Spleen (tissue), 11 donors: ENCODE measurements around the gene KITLG. TPM values are rescaled to one million over a fixed set of nuclear protein-coding genes. Genes with fewer than 3 reads are reported as not detected.

Experiments used
- DNase-seq: peaks from one replicate; pipeline ENCODE4 v3.0.0-alpha.2; 2020
- H3K27ac ChIP-seq, 8 donors: fragments of 200-600 bp; sonication (generic) in 7 of 8; 1 replicate in 4 of 8; 2 replicates in 4 of 8; pipeline versions ENCODE4 v1.5.0 to v1.8.0; 2016 to 2021; ENCODE audit warnings: inconsistent platforms in 4 of 8, mild to moderate bottlenecking in 4 of 8, moderate library complexity in 1 of 8
- H3K27me3 ChIP-seq, 7 donors: fragments of 200-600 bp; sonication (generic) in 6 of 7; replicated peaks in 1 of 7; 1 replicate in 4 of 7; 2 replicates in 3 of 7; pipeline versions ENCODE4 v1.5.0 to v1.8.0; 2016 to 2021; ENCODE audit warnings: inconsistent platforms in 3 of 7, mild to moderate bottlenecking in 1 of 7
- H3K36me3 ChIP-seq, 6 donors: fragments of 200-600 bp; sonication (generic) in 5 of 6; 1 replicate in 4 of 6; 2 replicates in 2 of 6; pipeline versions ENCODE4 v1.5.0 to v1.8.0; 2016 to 2021; ENCODE audit warnings: inconsistent platforms in 2 of 6
- H3K4me1 ChIP-seq, 6 donors: fragments of 200-600 bp; sonication (generic) in 5 of 6; 1 replicate in 3 of 6; 2 replicates in 3 of 6; pipeline versions ENCODE4 v1.5.0 to v1.8.0; 2016 to 2021; ENCODE audit warnings: inconsistent platforms in 3 of 6
- H3K4me3 ChIP-seq, 8 donors: fragments of 200-600 bp; sonication (generic) in 7 of 8; 1 replicate in 4 of 8; 2 replicates in 4 of 8; pipeline versions ENCODE4 v1.5.0 to v1.8.0; 2016 to 2021; ENCODE audit warnings: inconsistent platforms in 4 of 8, mild to moderate bottlenecking in 4 of 8, moderate library complexity in 2 of 8
- H3K9me3 ChIP-seq, 8 donors: fragments of 200-600 bp; sonication (generic) in 7 of 8; 1 replicate in 4 of 8; 2 replicates in 4 of 8; pipeline versions ENCODE4 v1.5.0 to v1.8.0; 2016 to 2021; ENCODE audit warnings: inconsistent platforms in 4 of 8
- POLR2A ChIP-seq, 3 donors: fragments of 450-650 bp; IDR thresholded peaks; one replicate each; pipeline ENCODE4 v1.5.1; 2017; ENCODE audit warnings: antibody characterized with exemption in 3 of 3, mild to moderate bottlenecking in 1 of 3
- POLR2AphosphoS5 ChIP-seq, 3 donors: sonication (generic); formaldehyde crosslinking; IDR thresholded peaks; one replicate each; pipeline ENCODE4 v1.5.1; 2017; ENCODE audit warnings: antibody characterized with exemption in 3 of 3
- WGBS, 5 donors: extraction: QIAGEN DNeasy Blood & Tissue Kit in 3 of 5; methylation state at CpG; one replicate each; pipeline versions ENCODE4 v1.1.5 to v1.1.7; 2013 to 2018; 5-methylcytosine and 5-hydroxymethylcytosine counted together
- intact Hi-C: fragments of 100-400 bp; cut with DNase I; formaldehyde crosslinking; loops from one replicate; pipeline ENCODE4 v1.15.0; 2023; ENCODE audit warnings: low total_unique reads
- polyA plus RNA-seq, 3 donors: library from polyadenylated mRNA; stranded (reverse); fragments of 200-250 nt; gene quantifications; one replicate each; pipeline ENCODE4 v1.2.1, GENCODE V29; 2013
- total RNA-seq, 7 donors: library from RNA; depleted of rRNA in 3 of 7; stranded (reverse); fragments of >200 nt in 3 of 7; fragmentation: NEBNext Ultra II Directional in 4 of 7; extraction: Animal tissue kit (Norgen Biotek cat#: 25700) in 4 of 7; gene quantifications; one replicate each; pipeline versions ENCODE4 v1.1.0 to v1.2.1, GENCODE V29; 2016 to 2021
- TF ChIP-seq, protein P1 (sequence below), 11 experiments: fragments of 200-600 bp in 7 of 11; fragments of 450-650 bp in 4 of 11; sonication (generic) in 4 of 11; IDR thresholded peaks in 8 of 11; conservative IDR thresholded peaks in 3 of 11; 1 replicate in 7 of 11; 2 replicates in 4 of 11; pipeline versions ENCODE4 v1.4.0 to v1.8.0; 2016 to 2021; ENCODE audit warnings: antibody characterized with exemption in 11 of 11, inconsistent platforms in 4 of 11, mild to moderate bottlenecking in 1 of 11
- donor health status: healthy with polysubstance abuse.
- donor health status: DM: no; HTN: no; CAD: no; lungs with moderate emphysema.
- donor health status: DM: no; HTN: no; CAD: no.
- donor health status: Bipolar disorder and iron deficiency.
- donor health status: healthy.
- donor health status: DM: no; HTN: no; CAD: no.
- donor health status: DM: yes; HTN: yes; CAD: no.

KITLG gene
- total and polyA plus RNA-seq, 10 donors = 0.74 to 8.2 (median 3.8) TPM

GRCh38 chr12:88572781-88573549, 7.3 kb downstream of the KITLG start:
- peaks cover 0 to 4% (median 0%) of the 10 kb centered on the region in 7 donors for H3K27me3 ChIP-seq
- no peak overlapping the region for H3K4me3 ChIP-seq
- intact Hi-C loops = no loop called here
- no peak for DNase-seq
- TF ChIP-seq POLR2A (IDR thresholded peaks at IDR 0.05) (no peak), POLR2AphosphoS5 (IDR thresholded peaks at IDR 0.05) (no peak)
- TF ChIP-seq, protein P1, sequence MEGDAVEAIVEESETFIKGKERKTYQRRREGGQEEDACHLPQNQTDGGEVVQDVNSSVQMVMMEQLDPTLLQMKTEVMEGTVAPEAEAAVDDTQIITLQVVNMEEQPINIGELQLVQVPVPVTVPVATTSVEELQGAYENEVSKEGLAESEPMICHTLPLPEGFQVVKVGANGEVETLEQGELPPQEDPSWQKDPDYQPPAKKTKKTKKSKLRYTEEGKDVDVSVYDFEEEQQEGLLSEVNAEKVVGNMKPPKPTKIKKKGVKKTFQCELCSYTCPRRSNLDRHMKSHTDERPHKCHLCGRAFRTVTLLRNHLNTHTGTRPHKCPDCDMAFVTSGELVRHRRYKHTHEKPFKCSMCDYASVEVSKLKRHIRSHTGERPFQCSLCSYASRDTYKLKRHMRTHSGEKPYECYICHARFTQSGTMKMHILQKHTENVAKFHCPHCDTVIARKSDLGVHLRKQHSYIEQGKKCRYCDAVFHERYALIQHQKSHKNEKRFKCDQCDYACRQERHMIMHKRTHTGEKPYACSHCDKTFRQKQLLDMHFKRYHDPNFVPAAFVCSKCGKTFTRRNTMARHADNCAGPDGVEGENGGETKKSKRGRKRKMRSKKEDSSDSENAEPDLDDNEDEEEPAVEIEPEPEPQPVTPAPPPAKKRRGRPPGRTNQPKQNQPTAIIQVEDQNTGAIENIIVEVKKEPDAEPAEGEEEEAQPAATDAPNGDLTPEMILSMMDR (IDR thresholded peaks at IDR 0.05 in 8 of 11, conservative IDR thresholded peaks at IDR 0.05 in 3 of 11) = no peak
- 33 to 61% (median 42%) methylated on average over 4 of the region's 4 CpGs for WGBS, 5 donors
- no peaks in the 10 kb centered on the region for H3K4me1 ChIP-seq
- no peak overlapping the region for H3K27ac ChIP-seq
- no peaks in the 10 kb centered on the region for H3K36me3 ChIP-seq
- no peaks in the 10 kb centered on the region for H3K9me3 ChIP-seq

DNA sequence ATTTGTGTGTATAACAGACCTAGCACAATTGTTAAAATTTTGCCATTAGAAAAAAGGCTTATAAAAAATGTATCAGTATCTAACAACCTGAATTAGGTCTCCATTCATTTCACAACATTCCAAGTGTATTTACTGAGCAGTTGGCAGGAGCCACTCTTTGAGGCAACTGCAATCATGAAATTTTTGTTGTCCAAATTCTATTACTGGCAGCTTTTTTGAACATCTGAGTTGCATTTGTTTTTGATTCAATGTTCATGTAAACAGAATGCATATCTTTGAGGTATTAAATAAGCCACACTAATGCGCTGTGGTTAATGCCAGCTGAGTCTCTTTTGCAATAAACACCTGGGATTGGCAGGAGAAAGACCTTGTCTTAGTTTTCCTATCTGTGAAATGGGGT, 8.7 kb downstream of the KITLG start:
- H3K9me3 ChIP-seq = no peaks in the 10 kb centered on the region
- H3K27me3 ChIP-seq = peaks cover 0 to 4% (median 0%) of the 10 kb centered on the region in 7 donors
- WGBS, 5 donors = 85 to 100% (median 93%) methylated on average over 1 of the region's 1 CpG
- no peaks in the 10 kb centered on the region for H3K4me1 ChIP-seq
- H3K27ac ChIP-seq = no peak overlapping the region
- TF ChIP-seq, protein P1 (IDR thresholded peaks at IDR 0.05 in 8 of 11, conservative IDR thresholded peaks at IDR 0.05 in 3 of 11) = no peak
- TF ChIP-seq POLR2A (IDR thresholded peaks at IDR 0.05) (no peak), POLR2AphosphoS5 (IDR thresholded peaks at IDR 0.05) (no peak)
- no peaks in the 10 kb centered on the region for H3K36me3 ChIP-seq
- H3K4me3 ChIP-seq = no peak overlapping the region
- no peak for DNase-seq
- intact Hi-C loops = no loop called here

- intact Hi-C loops = no loop called here
Observed at GRCh38 chr12:88570103-88570502, 10.2 kb downstream of the KITLG start.

GRCh38 chr12:88566430-88566829, 13.8 kb downstream of the KITLG start:
- TF ChIP-seq POLR2A (IDR thresholded peaks at IDR 0.05) (no peak), POLR2AphosphoS5 (IDR thresholded peaks at IDR 0.05) (no peak)
- TF ChIP-seq, protein P1 (IDR thresholded peaks at IDR 0.05 in 8 of 11, conservative IDR thresholded peaks at IDR 0.05 in 3 of 11) = no peak
- Histone ChIP-seq H3K9me3 (no peaks in the 10 kb centered on the region), H3K27ac (no peak overlapping the region), H3K4me1 (no peaks in the 10 kb centered on the region), H3K27me3 (no peaks in the 10 kb centered on the region), H3K4me3 (no peak overlapping the region), H3K36me3 (no peaks in the 10 kb centered on the region)
- 79 to 90% (median 85%) methylated on average over 4 of the region's 4 CpGs for WGBS, 5 donors
- no peak for DNase-seq
- intact Hi-C loops = no loop called here

More at GRCh38 chr12:88570103-88570502, 10.2 kb downstream of the KITLG start:
- Histone ChIP-seq H3K27ac (no peak overlapping the region), H3K9me3 (no peaks in the 10 kb centered on the region), H3K36me3 (no peaks in the 10 kb centered on the region), H3K27me3 (peaks cover 0 to 4% (median 0%) of the 10 kb centered on the region in 7 donors), H3K4me1 (no peaks in the 10 kb centered on the region), H3K4me3 (no peak overlapping the region)
- WGBS, 5 donors = 63 to 94% (median 70%) methylated on average over 1 of the region's 1 CpG
- DNase-seq = no peak
- TF ChIP-seq POLR2A (IDR thresholded peaks at IDR 0.05) = no peak
- no peak for TF ChIP-seq POLR2AphosphoS5 (IDR thresholded peaks at IDR 0.05)
- TF ChIP-seq, protein P1 (IDR thresholded peaks at IDR 0.05 in 8 of 11, conservative IDR thresholded peaks at IDR 0.05 in 3 of 11) = no peak
